ENCODE results near the gene ZGPAT. TPM values are rescaled to one million over a fixed set of nuclear protein-coding genes. Genes with fewer than 3 reads are reported as not detected.

The ZGPAT gene
- total RNA-seq, 1 donor from 2014 or later = 27.2 TPM

DNA sequence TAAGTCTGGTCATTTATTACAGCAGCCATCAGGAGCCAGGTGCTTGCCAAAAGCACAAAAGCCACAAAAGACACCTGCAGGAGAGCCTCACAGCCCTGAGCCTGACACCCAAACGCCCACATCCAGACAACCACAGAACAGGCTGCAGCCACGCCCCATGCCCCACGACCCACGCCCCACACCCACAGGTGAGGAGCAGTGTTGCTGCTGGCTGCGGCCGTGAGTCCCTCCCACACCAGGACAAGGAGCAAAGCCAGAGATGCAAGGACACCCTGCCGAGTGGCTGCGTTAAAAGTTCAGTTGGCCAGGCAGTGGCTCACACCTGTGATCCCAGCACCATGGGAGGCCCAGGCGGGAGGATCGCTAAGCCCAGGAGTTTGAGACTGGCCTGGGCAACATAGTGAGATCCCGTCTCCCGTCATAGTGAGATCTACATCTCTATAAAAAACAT lies 74.7 kb downstream of the ZGPAT start:
- H3K27me3 ChIP-seq (ENCODE audit: low read depth) = no peaks in the 10 kb centered on the region
- H3K9me3 ChIP-seq = no peaks in the 10 kb centered on the region
- intact Hi-C loops (cut with DNase I) = no loop called here
- no peaks in the 10 kb centered on the region for H3K36me3 ChIP-seq
- DNase-seq (no peak), ATAC-seq (no peak)
- no peak overlapping the region for H3K4me3 ChIP-seq
- no peaks in the 10 kb centered on the region for H3K4me1 ChIP-seq
- no peak for TF ChIP-seq CTCF (IDR thresholded peaks at IDR 0.05)
- no peak overlapping the region for H3K27ac ChIP-seq

DNA sequence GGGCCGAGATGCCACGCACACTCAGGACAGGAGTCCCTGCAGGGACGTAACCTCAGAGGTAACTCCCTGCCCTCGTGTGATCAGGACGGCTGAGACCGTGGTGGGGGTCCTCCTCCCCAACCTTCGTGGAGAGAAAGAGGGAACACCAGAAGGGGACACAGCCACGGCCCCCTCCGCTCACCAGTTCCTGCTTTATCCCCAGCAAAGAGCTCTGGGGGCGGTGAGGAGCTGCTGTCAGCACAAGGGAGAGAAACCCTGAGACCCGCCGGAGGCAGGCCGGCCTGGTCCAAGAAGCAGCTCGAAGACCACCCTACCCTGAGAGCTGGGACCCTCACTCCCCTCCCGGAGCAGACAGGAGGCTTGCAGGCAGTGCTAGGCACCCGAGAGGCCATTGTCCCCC lies 76.1 kb downstream of the ZGPAT start:
- no peak overlapping the region for H3K27ac ChIP-seq

DNA sequence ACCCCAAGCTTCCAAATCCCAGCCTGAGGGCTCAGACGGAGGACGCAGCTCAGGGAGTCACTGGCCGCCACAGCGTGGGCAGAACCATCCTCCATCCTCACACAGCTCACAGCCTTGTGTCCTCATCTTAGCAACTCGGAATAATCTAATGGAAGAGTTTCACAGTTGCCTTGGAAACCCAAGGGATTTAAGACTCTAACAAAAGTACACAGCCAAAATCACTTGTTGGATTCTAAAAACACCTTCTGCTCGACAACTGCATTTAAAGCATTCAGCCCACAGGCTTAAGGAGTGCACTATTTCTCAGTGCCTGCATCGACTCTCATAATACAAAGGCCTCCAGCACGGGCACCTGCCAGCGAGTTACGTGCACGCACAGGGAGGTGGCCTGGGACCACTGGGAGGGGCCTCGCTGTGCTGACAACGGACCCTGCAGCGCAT lies 77.9 kb downstream of the ZGPAT start:
- intact Hi-C loops (cut with DNase I) = no loop called here
- Histone ChIP-seq H3K27ac (no peak overlapping the region), H3K4me1 (no peaks in the 10 kb centered on the region), H3K9me3 (no peaks in the 10 kb centered on the region), H3K27me3 (ENCODE audit: low read depth) (no peaks in the 10 kb centered on the region), H3K4me3 (no peak overlapping the region), H3K36me3 (peaks cover 21% of the 10 kb centered on the region)
- ATAC-seq = no peak
- TF ChIP-seq CTCF (IDR thresholded peaks at IDR 0.05) = no peak
- no peak for DNase-seq

More for the DNA sequence above, 76.1 kb downstream of the ZGPAT start:
- intact Hi-C loops (cut with DNase I) = no loop called here
- TF ChIP-seq CTCF (IDR thresholded peaks at IDR 0.05) = no peak
- DNase-seq (no peak), ATAC-seq (no peak)
- Histone ChIP-seq H3K36me3 (peaks cover 9% of the 10 kb centered on the region), H3K4me3 (no peak overlapping the region), H3K4me1 (no peaks in the 10 kb centered on the region), H3K9me3 (no peaks in the 10 kb centered on the region), H3K27me3 (ENCODE audit: low read depth) (no peaks in the 10 kb centered on the region)

Other genes starting within 250 kb of the ZGPAT start
- gene KCNQ2, start 235.4 kb upstream of the ZGPAT start, total RNA-seq = not detected
- gene EEF1A2, start 209.0 kb upstream of the ZGPAT start, total RNA-seq = 0.77 TPM
- 305 TPM for gene PPDPF, start 187.3 kb upstream of the ZGPAT start, total RNA-seq
- 4.2 TPM for gene PTK6, start 170.7 kb upstream of the ZGPAT start, total RNA-seq
- gene SRMS, start 160.3 kb upstream of the ZGPAT start, total RNA-seq = not detected
- gene FNDC11, start 153.9 kb upstream of the ZGPAT start, total RNA-seq = 1.3 TPM
- 59.6 TPM for gene HELZ2, start 133.8 kb upstream of the ZGPAT start, total RNA-seq
- 9.7 TPM for gene GMEB2, start 80.9 kb upstream of the ZGPAT start, total RNA-seq
- 12.1 TPM for gene STMN3, start 54.6 kb upstream of the ZGPAT start, total RNA-seq
- 23.8 TPM for gene RTEL1, start 49.7 kb upstream of the ZGPAT start, total RNA-seq
- gene TNFRSF6B, start 11.4 kb upstream of the ZGPAT start, total RNA-seq = 5.3 TPM
- 44.3 TPM for gene ARFRP1, start 63 bp upstream of the ZGPAT start, total RNA-seq
- gene LIME1, start 28.6 kb downstream of the ZGPAT start, total RNA-seq = 8.7 TPM
- gene SLC2A4RG, start 31.7 kb downstream of the ZGPAT start, total RNA-seq = 50.5 TPM
- gene ZBTB46, start 123.2 kb downstream of the ZGPAT start, total RNA-seq = 9.9 TPM
- not detected for gene ABHD16B, start 153.5 kb downstream of the ZGPAT start, total RNA-seq
- 76.9 TPM for gene TPD52L2, start 157.2 kb downstream of the ZGPAT start, total RNA-seq
- 54.5 TPM for gene DNAJC5, start 187.1 kb downstream of the ZGPAT start, total RNA-seq
- gene UCKL1, start 248.4 kb downstream of the ZGPAT start, total RNA-seq = 31.5 TPM

Data from lower lobe of right lung (tissue), 2 donors.